Fibroblast of lung (primary cell): ENCODE data around the gene STAP2. TPM values are rescaled to one million over a fixed set of nuclear protein-coding genes. Genes with fewer than 3 reads are reported as not detected.
"Not testable (repeated sequence)": the region's sequence is repeated elsewhere in the genome, so short reads cannot be mapped to it uniquely, and the experiment has no call there.

ENCODE experiments used
- DNase-seq, 2 donors: peaks; one replicate each; pipeline versions ENCODE4 v3.0.0 to v3.0.0-alpha.2; 2010; ENCODE audit warnings: low read depth in 2 of 2
- H2AFZ ChIP-seq: 2 replicates; pipeline ENCODE4 v1.5.1; 2012; ENCODE audit warnings: low read length, control low read depth, inconsistent platforms
- H3K27ac ChIP-seq: 2 replicates; pipeline ENCODE4 v1.5.1; 2011; ENCODE audit warnings: low read length, control low read depth; ENCODE audit not compliant: insufficient read depth
- H3K27me3 ChIP-seq: 2 replicates; pipeline ENCODE4 v1.5.1; 2011; ENCODE audit warnings: mild to moderate bottlenecking, low read length; ENCODE audit not compliant: control insufficient read depth, insufficient read depth
- H3K36me3 ChIP-seq: 2 replicates; pipeline ENCODE4 v1.5.1; 2011; ENCODE audit warnings: low read length; ENCODE audit not compliant: control insufficient read depth, insufficient read depth
- H3K4me1 ChIP-seq: 2 replicates; pipeline ENCODE4 v1.5.1; 2011; ENCODE audit warnings: low read length; ENCODE audit not compliant: control insufficient read depth, insufficient read depth; ENCODE audit errors: extremely low read depth
- H3K4me2 ChIP-seq: 2 replicates; pipeline ENCODE4 v1.5.1; 2011; ENCODE audit warnings: low read length, control low read depth; ENCODE audit not compliant: insufficient read depth; ENCODE audit errors: extremely low read depth
- H3K4me3 ChIP-seq, 4 experiments: fragments of 200-600 bp in 1 of 4; sonication (generic) in 1 of 4; replicated peaks in 1 of 4; 2 replicates each; pipeline ENCODE4 v1.5.1; 2011 to 2016; ENCODE audit warnings: low read length in 4 of 4, low read depth in 3 of 4, mild to moderate bottlenecking in 3 of 4, control low read depth in 2 of 4, inconsistent platforms in 1 of 4, mixed read lengths in 1 of 4; ENCODE audit not compliant: insufficient read depth in 1 of 4; ENCODE audit errors: control extremely low read depth in 1 of 4
- H3K79me2 ChIP-seq: 2 replicates; pipeline ENCODE4 v1.5.1; 2012; ENCODE audit warnings: mild to moderate bottlenecking, low read length, inconsistent platforms; ENCODE audit not compliant: control insufficient read depth, insufficient read depth
- H3K9ac ChIP-seq: 2 replicates; pipeline ENCODE4 v1.5.1; 2011; ENCODE audit warnings: mild to moderate bottlenecking, low read length, control low read depth; ENCODE audit not compliant: insufficient read depth
- H3K9me3 ChIP-seq: 2 replicates; pipeline ENCODE4 v1.5.1; 2012; ENCODE audit warnings: low read depth, low read length; ENCODE audit not compliant: control insufficient read depth, insufficient read depth
- H4K20me1 ChIP-seq: 2 replicates; pipeline ENCODE4 v1.5.1; 2011; ENCODE audit warnings: low read length; ENCODE audit not compliant: control insufficient read depth, insufficient read depth; ENCODE audit errors: extremely low read depth
- EZH2 ChIP-seq: IDR thresholded peaks from 2 replicates; pipeline ENCODE4 v1.5.1; 2012; ENCODE audit warnings: low read length, control low read depth, mild to moderate bottlenecking; ENCODE audit errors: missing control alignments
- polyA plus RNA-seq, 2 donors: library from polyadenylated mRNA; depleted of rRNA in 1 of 2; stranded (reverse) in 1 of 2; unstranded in 1 of 2; fragments of >200 nt; gene quantifications; 2 replicates each; pipeline ENCODE4 v1.2.1, GENCODE V29; 2011 to 2012; ENCODE audit warnings: missing spikeins in 1 of 2
- total RNA-seq: library from RNA; depleted of rRNA; stranded (reverse); fragments of >200 nt; gene quantifications from 2 replicates; pipeline ENCODE4 v1.2.1, GENCODE V29; 2014
- TF ChIP-seq, protein P1 (sequence below), 2 donors: IDR thresholded peaks in 1 of 2; conservative IDR thresholded peaks in 1 of 2; 1 replicate in 1 of 2; 2 replicates in 1 of 2; pipeline ENCODE4 v1.5.1; 2011 to 2012; ENCODE audit warnings: low read length in 2 of 2, control low read depth in 1 of 2, inconsistent platforms in 1 of 2, low read depth in 1 of 2, mild to moderate bottlenecking in 1 of 2

The STAP2 gene
- total and polyA plus RNA-seq, 2 donors (not counting 1 experiment from before 2014, with no cell fraction given): 1.7 to 4.8 TPM

DNA sequence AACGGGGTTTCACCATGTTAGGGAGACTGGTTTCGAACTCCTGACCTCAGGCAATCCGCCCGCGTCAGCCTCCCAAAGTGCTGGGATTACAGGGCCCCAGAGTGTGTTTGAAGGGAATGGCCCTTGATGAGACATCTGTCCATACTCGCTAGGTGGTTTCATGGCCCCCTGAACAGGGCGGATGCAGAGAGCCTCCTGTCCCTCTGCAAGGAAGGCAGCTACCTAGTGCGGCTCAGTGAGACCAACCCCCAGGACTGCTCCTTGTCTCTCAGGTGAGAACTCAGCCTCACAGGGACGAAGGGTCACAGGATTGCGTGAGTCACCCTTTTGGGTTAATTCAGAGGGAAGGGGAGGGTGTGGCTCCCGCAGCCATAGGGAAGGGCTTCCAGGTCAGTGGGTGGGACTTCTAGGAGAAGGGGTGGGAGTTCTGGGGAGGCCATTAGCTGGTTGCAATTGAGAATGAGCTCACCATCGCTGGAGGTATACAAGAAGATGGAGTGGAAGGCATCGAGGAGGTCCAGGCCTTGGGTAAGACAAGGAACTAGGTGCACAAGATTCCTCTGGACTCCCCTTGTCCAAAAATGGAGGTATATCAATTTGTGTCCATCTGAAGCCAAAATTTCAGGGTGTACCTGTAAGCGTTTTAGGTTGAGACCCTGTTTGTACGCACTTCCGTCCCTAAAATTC is 50.4 kb downstream of the STAP2 start:
- H3K9ac ChIP-seq: no peak overlapping the region
- no peaks in the 10 kb centered on the region for H3K79me2 ChIP-seq

DNA sequence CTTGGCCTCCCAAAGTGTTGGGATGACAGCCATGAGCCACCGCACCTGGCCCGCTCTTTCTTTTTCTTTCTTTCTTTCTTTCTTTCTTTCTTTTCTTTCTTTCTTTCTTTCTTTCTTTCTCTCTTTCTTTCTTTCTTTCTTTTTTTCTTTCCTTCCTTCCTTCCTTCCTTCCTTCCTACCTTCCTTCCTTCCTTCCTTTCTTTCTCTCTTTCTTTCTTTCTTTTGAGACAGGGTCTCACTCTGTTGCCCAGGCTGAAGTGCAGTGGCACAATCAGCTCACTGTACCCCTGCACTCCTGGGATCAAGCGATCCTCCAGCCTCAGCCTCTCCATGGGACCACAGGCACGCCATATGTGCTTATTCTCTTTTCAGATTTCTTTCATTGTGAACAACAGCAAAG is 52.5 kb downstream of the STAP2 start:
- not testable (repeated sequence) for H3K36me3 ChIP-seq, H3K79me2 ChIP-seq, H3K27me3 ChIP-seq, DNase-seq, H3K4me2 ChIP-seq, H3K27ac ChIP-seq, H4K20me1 ChIP-seq, H2AFZ ChIP-seq, H3K4me1 ChIP-seq, H3K9ac ChIP-seq, H3K9me3 ChIP-seq, H3K4me3 ChIP-seq

More for the DNA sequence above, 50.4 kb downstream of the STAP2 start:
- no peak overlapping the region for H3K4me3 ChIP-seq
- no peaks in the 10 kb centered on the region for H3K4me1 ChIP-seq
- no peak overlapping the region for H3K4me2 ChIP-seq
- no peaks in the 10 kb centered on the region for H3K27me3 ChIP-seq
- DNase-seq: no peak
- no peaks in the 10 kb centered on the region for H3K36me3 ChIP-seq
- no peak overlapping the region for H2AFZ ChIP-seq
- H3K27ac ChIP-seq: no peak overlapping the region
- TF ChIP-seq, protein P1, sequence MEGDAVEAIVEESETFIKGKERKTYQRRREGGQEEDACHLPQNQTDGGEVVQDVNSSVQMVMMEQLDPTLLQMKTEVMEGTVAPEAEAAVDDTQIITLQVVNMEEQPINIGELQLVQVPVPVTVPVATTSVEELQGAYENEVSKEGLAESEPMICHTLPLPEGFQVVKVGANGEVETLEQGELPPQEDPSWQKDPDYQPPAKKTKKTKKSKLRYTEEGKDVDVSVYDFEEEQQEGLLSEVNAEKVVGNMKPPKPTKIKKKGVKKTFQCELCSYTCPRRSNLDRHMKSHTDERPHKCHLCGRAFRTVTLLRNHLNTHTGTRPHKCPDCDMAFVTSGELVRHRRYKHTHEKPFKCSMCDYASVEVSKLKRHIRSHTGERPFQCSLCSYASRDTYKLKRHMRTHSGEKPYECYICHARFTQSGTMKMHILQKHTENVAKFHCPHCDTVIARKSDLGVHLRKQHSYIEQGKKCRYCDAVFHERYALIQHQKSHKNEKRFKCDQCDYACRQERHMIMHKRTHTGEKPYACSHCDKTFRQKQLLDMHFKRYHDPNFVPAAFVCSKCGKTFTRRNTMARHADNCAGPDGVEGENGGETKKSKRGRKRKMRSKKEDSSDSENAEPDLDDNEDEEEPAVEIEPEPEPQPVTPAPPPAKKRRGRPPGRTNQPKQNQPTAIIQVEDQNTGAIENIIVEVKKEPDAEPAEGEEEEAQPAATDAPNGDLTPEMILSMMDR (conservative IDR thresholded peaks at IDR 0.05 in 1 of 2, IDR thresholded peaks at IDR 0.05 in 1 of 2; ENCODE audit: low read depth in 1 of 2, low read length in 2 of 2): no peak
- no peak for TF ChIP-seq EZH2
- no peaks in the 10 kb centered on the region for H3K9me3 ChIP-seq
- no peaks in the 10 kb centered on the region for H4K20me1 ChIP-seq

DNA sequence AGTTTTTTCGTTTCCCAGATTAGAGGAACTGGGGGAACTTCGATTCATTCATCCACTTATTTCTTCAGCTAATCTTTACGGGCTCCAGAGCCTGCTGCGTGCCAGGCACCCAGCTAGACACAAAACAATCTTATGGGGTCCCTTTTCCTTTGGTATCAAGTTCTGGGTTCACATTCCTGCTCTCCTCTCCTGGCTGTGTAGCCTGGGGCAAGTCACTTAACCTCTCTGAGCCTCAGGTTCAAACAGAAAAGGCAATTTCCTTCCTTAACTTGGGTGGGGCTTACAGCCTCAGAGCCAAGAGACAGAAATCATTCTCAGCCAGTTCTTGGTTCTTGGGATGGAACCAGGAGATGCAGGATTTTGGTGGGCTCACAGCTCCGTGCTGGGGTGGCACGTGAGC is 53.7 kb downstream of the STAP2 start:
- Histone ChIP-seq H3K27ac (no peak overlapping the region), H3K4me2 (no peak overlapping the region), H3K9me3 (no peaks in the 10 kb centered on the region), H3K36me3 (no peaks in the 10 kb centered on the region), H3K9ac (no peak overlapping the region), H4K20me1 (no peaks in the 10 kb centered on the region), H2AFZ (no peak overlapping the region), H3K4me3 (no peak overlapping the region), H3K27me3 (peaks cover 3% of the 10 kb centered on the region), H3K79me2 (no peaks in the 10 kb centered on the region), H3K4me1 (no peaks in the 10 kb centered on the region)
- no peak for TF ChIP-seq EZH2
- TF ChIP-seq, protein P1 (conservative IDR thresholded peaks at IDR 0.05 in 1 of 2, IDR thresholded peaks at IDR 0.05 in 1 of 2; ENCODE audit: low read depth in 1 of 2, low read length in 2 of 2): no peak
- no peak for DNase-seq
